Type B pancreatic cell (in vitro differentiated cells): ENCODE measurements around the gene MRPL40. TPM values are rescaled to one million over a fixed set of nuclear protein-coding genes. Genes with fewer than 3 reads are reported as not detected.

ENCODE experiments used
- DNase-seq: peaks from one replicate; pipeline ENCODE4 v3.0.0; 2021; ENCODE audit warnings: mixed read lengths; ENCODE audit not compliant: unreplicated experiment; ENCODE audit errors: extremely low spot score
- H3K27ac Mint-ChIP-seq: 2 replicates; pipeline ENCODE4 v1.8.0; 2021; ENCODE audit warnings: mild to moderate bottlenecking, mixed read lengths
- H3K27me3 Mint-ChIP-seq: 2 replicates; pipeline ENCODE4 v1.8.0; 2021; ENCODE audit warnings: mixed read lengths
- H3K36me3 Mint-ChIP-seq: 2 replicates; pipeline ENCODE4 v1.8.0; 2021; ENCODE audit warnings: mixed read lengths
- H3K4me1 Mint-ChIP-seq: one replicate; pipeline ENCODE4 v1.8.0; 2021; ENCODE audit warnings: mixed read lengths; ENCODE audit not compliant: unreplicated experiment
- H3K4me3 Mint-ChIP-seq: 2 replicates; pipeline ENCODE4 v1.8.0; 2021; ENCODE audit warnings: mild to moderate bottlenecking, mixed read lengths
- H3K9me3 Mint-ChIP-seq: 2 replicates; pipeline ENCODE4 v1.8.0; 2021; ENCODE audit warnings: mixed read lengths
- CTCF ChIP-seq: fragments of 200-600 bp; sonication (generic); conservative IDR thresholded peaks from 2 replicates; pipeline ENCODE4 v1.5.0; 2021; ENCODE audit warnings: antibody characterized with exemption, mild to moderate bottlenecking
- total RNA-seq: library from RNA; stranded (reverse); gene quantifications from 2 replicates; pipeline ENCODE4 v1.2.1, GENCODE V29; 2021; ENCODE audit warnings: low replicate concordance

Gene MRPL40
- total RNA-seq, 1 donor from 2014 or later, result 24.7 TPM

DNA sequence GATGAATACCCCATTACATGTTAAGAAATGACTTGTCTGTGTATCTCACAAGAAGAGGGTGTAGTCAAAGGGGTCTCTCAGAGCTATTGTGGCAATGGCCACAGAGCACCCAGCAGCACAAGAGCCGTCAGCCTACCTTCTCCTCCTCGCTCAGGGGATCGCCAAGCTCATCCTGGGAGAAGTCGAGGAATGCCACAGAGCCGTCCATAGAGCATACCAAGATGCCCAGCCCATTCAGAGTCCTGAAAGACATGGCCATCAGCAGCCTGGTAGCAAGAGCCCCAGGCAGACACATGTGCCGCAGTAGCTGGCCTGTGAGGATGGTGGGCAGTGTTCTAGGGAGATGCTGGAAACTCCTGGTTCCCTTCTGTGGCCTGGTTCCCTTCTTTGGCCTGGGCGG lies 44.8 kb upstream of the MRPL40 start:
- Mint-ChIP-seq H3K27me3 (no peaks in the 10 kb centered on the region), H3K27ac (no peak overlapping the region), H3K4me3 (no peak overlapping the region), H3K9me3 (no peaks in the 10 kb centered on the region), H3K4me1 (no peaks in the 10 kb centered on the region), H3K36me3 (peaks cover 13% of the 10 kb centered on the region)
- no peak for DNase-seq
- no peak for TF ChIP-seq CTCF

GRCh38 chr22:19393704-19394103 lies 38.6 kb upstream of the MRPL40 start:
- DNase-seq, result no peak
- peaks cover 13% of the 10 kb centered on the region for H3K36me3 Mint-ChIP-seq
- H3K9me3 Mint-ChIP-seq, result no peaks in the 10 kb centered on the region
- no peaks in the 10 kb centered on the region for H3K4me1 Mint-ChIP-seq
- no peaks in the 10 kb centered on the region for H3K27me3 Mint-ChIP-seq
- no peak overlapping the region for H3K27ac Mint-ChIP-seq
- H3K4me3 Mint-ChIP-seq, result no peak overlapping the region
- no peak for TF ChIP-seq CTCF

DNA sequence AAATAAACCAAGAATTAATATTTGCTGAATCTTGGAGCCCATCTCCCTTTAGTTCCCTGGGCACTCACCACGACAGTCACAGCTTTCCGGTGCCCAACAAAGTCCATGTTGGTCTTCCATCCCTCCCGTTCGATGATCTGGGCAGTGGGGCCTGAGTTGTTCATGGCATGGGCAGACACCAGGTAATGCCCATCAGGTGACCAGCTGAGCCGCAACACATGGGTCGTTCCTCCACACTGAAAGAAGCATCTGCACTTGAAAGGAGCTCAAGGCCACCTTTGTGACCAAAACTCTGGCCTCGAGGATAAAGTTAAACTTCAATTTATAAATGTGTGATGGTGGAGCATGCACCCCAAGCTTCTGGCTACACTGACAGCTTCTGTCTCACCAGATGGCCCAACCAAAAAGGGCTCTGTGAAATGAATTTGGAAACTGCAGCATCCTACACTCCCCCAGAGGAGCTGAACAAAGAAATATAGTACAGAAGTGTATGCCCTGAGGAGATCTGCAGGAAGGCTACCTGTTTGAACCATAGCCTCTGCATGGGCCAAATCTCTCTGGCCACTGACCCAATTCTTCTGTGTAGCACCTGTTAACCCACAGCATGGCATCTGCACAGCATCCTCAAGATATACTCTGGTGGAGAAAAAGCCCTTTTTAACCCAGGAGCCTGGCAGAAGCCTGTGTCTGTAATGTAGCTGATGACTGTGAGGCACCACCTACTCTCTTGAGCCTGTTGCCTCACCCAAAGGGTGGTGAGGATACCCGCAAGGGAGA lies 37.9 kb upstream of the MRPL40 start:
- no peaks in the 10 kb centered on the region for H3K9me3 Mint-ChIP-seq
- H3K27me3 Mint-ChIP-seq, result no peaks in the 10 kb centered on the region
- no peak overlapping the region for H3K4me3 Mint-ChIP-seq
- no peak overlapping the region for H3K27ac Mint-ChIP-seq
- peaks cover 13% of the 10 kb centered on the region for H3K36me3 Mint-ChIP-seq
- no peak for DNase-seq
- TF ChIP-seq CTCF, result no peak
- H3K4me1 Mint-ChIP-seq, result no peaks in the 10 kb centered on the region

GRCh38 chr22:19395276-19395675 lies 37.1 kb upstream of the MRPL40 start:
- no peak overlapping the region for H3K4me3 Mint-ChIP-seq
- peaks cover 13% of the 10 kb centered on the region for H3K36me3 Mint-ChIP-seq
- H3K27ac Mint-ChIP-seq, result no peak overlapping the region
- H3K27me3 Mint-ChIP-seq, result no peaks in the 10 kb centered on the region
- DNase-seq, result no peak
- no peak for TF ChIP-seq CTCF
- no peaks in the 10 kb centered on the region for H3K9me3 Mint-ChIP-seq
- no peaks in the 10 kb centered on the region for H3K4me1 Mint-ChIP-seq

- no peak for TF ChIP-seq CTCF
- Mint-ChIP-seq H3K27me3 (no peaks in the 10 kb centered on the region), H3K4me3 (no peak overlapping the region), H3K9me3 (no peaks in the 10 kb centered on the region), H3K36me3 (peaks cover 9% of the 10 kb centered on the region), H3K4me1 (no peaks in the 10 kb centered on the region), H3K27ac (no peak overlapping the region)
- no peak for DNase-seq
Measured at GRCh38 chr22:19396561-19396933, 35.8 kb upstream of the MRPL40 start.
